ENCODE measurements around the gene WDR45B.

The WDR45B gene

DNA sequence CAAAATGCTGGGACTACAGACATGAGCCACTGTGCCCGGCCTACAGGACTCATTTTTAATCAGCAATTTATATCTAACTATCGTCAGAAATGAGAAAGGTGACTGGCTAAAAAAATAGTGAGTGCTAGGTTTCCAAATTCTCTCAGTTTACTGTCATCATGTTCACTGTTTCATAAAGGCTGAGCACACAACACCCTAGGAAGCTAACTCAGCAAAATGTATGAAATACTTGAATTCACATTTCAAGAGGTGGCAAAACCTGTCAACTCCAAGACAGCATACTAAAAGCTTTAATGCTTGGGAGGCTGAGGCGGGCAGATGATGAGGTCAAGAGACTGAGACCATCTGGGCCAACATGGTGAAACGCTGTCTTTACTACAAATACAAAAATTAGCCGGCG lies 16.7 kb downstream of the WDR45B start:
- no peak for DNase-seq (ENCODE audit: low read depth in 3 of 3, low spot score in 1 of 3)

DNA sequence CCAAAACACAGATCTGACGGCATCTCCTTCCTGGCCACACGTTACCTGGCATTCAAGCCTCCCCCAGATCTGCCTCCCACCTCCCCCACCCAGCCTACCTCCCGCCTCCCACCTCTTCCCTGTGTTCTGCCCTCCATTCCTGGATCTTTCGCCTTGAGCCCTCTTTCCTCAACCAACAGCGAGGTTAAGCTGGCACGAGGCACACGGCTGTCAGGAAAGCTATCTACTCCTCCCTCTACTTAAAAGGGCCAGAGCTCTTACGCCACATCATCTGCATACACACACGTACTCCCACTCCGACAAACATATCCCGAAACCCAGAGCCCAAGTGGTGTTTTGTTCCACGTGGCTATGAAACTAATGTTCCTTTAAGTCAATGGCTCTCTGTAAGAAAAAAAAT lies 18.0 kb downstream of the WDR45B start:
- no peak for DNase-seq (ENCODE audit: low read depth in 3 of 3, low spot score in 1 of 3)

DNA sequence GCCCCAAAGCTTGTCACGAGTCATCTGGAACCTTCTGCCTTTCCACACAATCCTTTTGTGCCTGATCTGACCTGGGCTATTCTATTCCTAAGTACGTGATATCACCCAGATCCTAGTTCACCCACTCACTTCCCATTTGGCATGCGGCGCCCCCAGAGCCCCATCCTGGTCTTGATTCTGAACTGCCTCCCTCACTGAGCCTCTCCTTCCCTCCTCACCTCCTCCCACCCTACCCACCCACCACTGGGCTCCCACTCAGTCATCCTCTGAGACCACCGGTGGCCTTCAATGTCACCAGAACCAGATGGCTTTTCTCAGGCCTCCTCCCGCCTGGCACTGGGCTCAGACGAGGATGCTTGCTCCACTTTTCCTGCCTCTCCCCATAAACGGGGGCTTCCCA lies 18.5 kb downstream of the WDR45B start:
- DNase-seq (ENCODE audit: low read depth in 3 of 3, low spot score in 1 of 3), result no peak

DNA sequence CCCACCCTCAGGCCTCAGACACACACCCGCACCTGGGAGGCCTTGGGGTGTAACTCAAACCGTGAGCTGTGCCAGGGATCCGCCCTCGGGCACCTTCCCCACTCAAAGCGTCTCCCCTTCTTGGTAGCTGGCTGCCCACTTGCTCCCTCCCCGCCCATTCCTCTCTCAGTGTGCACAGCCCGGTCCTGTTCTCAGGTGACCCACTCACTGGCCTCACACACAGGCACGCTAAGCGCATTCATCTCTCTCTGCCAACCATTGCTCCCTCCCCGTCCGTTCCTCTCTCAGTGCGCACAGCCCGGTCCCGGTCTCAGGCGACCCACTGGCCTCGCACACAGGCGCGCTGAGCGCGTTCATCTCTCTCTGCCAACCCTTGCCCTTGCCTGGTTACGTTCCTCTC lies 20.8 kb downstream of the WDR45B start:
- no peak for DNase-seq (ENCODE audit: low read depth in 3 of 3, low spot score in 1 of 3)

DNA sequence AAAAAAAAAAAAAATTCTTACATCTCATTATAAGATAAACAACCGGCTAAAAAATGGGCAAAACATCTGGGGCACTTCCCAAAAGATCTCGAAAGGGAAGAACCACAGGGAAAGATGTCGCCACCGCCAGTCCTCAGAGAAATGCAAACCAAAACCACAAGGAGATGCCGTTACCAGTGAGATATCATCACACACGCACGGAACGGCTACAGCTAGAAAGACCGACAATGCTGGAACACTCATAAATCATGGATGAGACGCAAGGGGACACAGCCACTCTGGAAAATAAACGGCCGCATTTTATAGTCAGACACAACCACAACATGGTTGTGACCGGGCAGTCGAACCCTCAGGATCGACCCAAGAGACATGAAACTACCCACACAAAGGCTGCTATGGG lies 24.5 kb downstream of the WDR45B start:
- no peak for DNase-seq (ENCODE audit: low read depth in 3 of 3, low spot score in 1 of 3)

DNA sequence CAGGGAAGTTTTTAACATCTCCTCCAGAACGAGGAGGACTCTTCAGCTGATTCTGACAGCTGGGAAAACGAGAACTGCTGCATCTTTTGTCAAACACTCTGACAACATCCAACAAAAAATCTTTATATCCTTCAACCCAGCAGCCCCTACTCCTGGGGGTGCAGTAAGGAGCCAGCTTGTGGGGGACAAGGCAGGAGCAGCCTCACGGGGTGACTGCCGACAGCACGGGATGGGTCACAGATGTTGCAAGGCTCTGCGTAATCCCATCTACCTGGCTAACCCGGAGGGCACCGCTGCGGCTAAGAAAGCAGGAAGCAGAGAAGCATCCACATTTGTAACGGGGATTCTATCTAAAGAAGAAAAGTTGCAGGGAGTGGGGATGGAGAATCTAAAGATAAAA lies 28.6 kb downstream of the WDR45B start:
- no peak for DNase-seq (ENCODE audit: low read depth in 3 of 3, low spot score in 1 of 3)

DNA sequence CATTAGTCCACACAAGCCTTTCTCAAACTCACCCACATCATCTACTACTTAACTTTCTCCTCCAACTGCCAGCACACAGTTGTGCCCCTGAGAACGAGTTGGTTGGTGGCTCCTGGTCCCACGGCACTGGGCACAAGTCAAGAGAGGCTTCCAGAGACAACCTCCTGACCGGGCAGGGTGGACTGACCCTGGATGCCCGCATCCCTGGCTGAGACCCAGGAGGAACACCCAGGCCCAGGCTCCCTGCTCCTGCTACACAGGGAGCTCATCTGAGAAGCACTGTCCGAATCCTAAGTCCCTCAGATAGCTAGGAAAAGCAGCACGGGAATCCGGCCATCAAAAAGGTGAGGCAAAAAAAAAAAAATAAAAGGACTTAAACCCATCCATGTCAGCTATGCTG lies 29.0 kb downstream of the WDR45B start:
- DNase-seq (ENCODE audit: low read depth in 3 of 3, low spot score in 1 of 3), result no peak

DNA sequence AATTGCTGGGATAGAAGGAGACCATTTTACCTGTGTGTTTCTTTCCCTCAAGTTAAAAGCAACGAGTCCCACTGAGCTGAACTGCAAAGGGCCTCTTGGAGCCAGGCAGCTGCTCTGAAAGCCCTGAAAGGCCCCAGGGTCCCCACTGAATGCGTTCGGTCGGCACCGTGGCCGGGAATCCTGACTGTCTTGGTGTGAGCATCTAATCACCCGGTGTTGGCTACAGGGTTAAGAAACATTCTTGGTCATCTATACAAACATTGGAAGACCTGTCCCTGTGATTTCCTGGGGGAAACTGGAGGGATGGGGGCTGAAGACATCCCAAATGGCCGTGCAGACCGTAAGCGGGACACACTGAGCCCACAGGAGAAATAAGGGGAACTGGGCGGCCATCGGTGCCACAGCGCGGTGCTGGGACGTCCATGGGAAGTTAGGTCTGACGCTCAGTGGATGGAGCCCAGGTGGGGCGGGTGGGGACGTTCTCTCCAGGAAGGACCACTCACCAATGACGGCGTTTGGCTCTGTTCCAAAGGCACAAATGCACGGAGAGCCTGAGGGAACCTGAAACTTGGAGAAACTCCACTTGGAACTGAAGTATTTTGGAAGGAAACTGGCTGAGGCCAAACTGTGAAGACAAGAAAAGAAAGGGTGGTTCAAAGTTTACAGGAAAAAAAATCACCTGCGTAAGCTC lies 32.1 kb downstream of the WDR45B start:
- DNase-seq (ENCODE audit: low read depth in 3 of 3, low spot score in 1 of 3), result no peak

DNA sequence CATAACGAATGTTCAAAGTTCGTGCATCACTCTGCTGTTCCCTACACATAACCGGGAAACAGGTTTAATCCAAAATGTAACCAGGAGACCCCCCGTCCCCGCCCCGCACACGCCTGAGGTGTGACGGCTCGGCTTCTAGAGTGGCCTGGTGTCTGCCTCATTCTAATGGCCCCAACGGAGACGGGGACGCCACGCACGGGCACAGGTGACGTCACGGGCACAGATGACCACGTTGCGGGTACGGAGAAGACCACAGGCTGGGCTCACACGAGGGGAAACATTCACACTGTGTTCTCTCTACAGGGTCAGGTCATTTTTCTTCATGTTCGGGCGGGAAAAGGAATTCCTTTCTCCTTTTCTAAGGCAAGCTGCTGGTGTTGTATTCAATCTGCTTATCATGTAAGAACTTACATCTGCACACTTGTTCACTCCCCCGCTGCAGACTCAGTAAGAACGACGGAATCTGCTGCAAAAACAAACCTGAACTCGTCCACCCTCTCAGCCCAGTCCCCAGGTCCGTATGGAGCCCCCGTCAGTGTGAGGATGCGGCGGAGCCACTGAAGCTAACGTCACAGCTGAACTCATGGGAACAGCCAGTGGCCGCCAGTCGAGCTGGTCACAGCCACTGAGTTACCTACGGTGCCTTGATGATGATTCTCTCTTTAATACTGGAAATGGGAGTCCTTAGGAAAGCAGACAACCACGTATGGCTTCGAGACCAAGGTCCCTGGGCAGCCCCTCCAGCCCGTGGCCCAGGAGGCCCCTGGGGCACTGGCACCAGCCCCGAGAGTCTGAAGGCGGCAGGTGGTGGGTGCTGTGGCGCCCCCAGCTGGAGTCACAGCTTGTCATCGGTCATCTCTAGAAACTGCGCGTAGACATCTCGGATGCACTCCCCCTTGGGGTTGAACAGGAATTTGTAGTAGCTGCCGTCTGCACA lies 32.9 kb downstream of the WDR45B start:
- no peak for DNase-seq (ENCODE audit: low read depth in 3 of 3, low spot score in 1 of 3)

DNA sequence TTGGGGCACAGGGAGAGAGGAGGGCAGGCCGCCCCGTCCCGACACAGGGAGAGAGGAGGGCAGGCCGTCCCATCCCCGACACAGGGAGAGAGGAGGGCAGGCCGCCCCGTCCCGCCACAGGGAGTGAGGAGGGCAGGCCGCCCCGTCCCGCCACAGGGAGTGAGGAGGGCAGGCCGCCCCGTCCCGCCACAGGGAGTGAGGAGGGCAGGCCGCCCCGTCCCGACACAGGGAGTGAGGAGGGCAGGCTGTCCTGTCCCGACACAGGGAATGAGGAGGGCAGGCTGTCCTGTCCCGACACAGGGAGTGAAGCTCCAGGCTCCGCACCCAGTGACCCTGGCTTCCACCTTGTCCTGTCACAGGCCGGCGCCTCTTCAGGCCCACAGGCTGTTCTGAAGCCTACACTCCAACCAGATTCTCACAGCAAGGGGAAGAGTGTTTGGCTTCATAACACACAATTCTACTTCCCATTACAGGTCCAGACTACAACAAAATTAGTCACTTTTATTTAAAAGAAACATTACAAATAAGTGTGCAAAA lies 34.1 kb downstream of the WDR45B start:
- DNase-seq (ENCODE audit: low read depth in 3 of 3, low spot score in 1 of 3), result no peak

DNA sequence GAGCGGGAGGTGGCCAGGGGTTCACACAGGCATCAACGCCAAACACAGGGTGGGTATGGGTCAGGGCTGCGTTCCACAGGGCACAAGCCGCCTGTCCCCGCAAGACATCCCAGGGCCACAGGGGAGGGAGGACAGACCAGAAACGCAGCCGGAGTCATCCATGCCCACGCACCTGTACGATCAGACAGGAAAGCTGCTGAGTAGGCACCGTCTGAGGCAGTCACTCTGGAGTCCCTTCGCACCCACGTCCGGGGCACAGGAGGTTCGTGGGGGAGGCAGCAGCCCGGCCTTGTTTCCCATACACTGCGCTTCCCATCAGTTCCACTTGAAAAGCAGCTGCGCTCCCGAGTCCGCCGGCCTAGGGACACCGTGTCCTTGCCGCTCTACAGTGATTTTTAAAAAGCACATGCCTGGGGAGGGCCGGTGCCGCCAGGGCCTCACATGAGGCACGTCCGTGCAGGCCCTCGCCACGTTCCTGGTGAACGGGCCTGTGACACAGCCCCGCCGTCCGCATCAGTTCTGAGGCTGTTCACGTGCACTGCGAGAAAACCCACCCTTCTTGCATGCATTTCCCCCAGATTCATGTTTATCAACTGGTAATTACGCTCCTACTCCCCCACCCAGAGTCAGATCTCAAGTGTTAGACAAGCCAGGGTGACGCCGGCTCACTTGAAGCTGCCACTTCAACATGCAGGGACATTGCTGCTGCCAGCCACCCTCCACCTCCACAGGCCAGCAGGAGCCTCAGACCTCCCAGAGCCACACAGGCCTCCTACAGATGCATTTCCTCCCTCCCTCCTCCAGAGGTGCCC lies 34.8 kb downstream of the WDR45B start:
- no peak for DNase-seq (ENCODE audit: low read depth in 3 of 3, low spot score in 1 of 3)

DNA sequence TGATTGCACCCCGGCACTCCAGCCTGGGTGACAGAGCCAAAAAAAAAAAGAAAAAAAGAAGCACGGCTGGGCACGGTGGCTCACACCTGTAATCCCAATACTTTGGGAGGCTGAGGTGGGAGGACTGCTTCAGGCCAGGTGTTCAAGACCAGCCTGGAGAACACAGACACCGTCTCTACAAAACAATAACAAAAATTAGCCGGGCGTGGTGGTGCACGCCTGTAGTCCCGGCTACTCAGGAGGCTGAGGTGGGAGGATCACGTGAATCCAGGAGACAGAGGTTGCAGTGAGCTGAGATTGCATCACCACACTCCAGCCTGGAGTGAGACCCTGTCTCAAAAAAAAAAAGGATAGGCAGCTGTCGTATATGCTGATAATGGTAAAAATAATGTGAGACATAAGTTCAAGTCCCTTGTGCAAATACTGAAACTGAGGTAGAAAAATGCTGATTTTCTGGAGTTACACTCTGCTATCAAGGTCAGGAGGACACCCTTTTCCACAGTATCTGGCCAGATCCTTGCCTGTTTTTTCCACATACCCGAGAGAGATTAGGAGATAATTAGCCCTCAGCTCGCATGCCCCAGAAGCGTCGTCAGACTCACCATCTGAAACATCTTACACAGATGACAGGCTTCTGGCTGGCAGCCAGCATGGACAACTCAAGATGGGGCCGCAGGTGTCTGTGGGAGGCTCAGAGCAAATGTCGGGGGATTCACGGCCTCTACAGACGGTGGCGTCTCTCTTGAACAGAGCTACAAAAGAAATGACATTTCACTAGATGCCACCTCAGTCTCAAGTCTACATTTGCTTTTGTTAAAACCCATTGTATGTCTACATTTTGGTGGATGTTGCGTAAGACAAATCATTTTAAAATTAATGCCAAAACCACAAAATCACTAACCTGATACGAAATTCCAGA lies 36.8 kb downstream of the WDR45B start:
- no peak for DNase-seq (ENCODE audit: low read depth in 3 of 3, low spot score in 1 of 3)

DNA sequence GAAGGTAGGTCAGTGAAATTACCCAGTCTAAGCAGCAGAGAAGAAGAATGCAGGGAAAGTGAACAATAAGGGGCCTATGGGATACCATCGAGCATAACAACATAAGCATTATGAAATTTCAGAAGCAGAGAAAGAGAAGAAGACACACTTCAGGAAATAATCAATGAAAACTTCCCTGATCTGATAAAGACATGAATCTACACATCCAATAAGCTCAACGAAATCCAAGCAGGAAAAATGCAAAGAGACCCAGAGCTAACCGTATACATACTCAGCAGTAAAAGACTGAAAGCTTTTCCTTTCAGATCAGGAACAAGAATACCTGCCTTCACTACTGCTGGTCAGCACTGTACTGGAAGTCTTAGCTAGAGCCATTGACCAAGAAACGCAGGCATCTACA lies 38.6 kb downstream of the WDR45B start:
- no peak for DNase-seq (ENCODE audit: low read depth in 3 of 3, low spot score in 1 of 3)

DNA sequence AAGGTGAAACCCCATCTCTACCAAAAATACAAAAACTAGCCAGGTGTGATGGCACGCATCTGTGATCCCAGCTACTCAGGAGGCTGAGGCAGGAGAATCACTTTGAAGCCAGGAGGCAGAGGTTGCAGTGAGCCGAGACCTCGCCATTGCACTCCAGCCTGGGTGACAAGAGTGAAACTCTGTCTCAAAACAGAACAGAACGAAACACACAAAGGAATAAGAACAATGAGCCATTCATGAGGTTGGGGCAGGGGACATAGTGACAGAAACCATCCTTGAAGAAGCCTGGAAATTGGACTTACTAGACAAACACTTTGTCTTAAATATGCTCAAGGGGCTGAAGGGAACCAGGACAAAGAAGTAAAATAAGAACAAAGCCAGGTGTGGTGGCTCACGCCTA lies 39.4 kb downstream of the WDR45B start:
- no peak for DNase-seq (ENCODE audit: low read depth in 3 of 3, low spot score in 1 of 3)

DNA sequence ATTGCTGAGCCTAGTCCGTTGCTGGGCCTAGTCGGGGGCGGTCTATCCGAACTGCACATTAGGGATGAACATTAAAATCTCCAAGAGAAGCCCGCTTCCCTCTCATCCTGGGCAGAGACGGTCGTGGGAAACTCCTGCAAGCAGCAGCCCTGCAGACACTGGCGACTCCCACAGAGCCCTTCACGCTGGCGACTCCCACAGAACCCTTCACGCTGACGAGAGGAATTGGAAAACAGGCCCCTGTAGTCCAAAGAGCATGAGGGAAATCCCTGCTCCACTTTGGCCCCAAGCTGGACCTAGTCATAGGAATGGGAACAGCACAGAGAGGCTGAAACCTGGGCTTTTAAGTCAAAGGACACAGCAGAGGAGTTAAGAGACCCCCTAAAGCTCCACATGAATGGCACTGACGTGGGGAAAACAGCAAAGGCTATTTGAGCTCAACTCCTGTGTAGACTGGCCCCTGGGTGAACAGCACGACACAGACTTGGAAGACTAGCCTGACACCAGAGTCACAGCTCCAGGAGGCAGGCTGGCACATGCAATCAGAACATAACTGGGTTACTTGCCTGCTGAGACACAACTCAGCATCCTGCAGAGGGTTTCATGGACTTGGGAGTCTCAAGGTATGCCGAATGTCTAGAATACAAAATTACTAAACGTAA lies 42.2 kb downstream of the WDR45B start:
- no peak for DNase-seq (ENCODE audit: low read depth in 3 of 3, low spot score in 1 of 3)

DNA sequence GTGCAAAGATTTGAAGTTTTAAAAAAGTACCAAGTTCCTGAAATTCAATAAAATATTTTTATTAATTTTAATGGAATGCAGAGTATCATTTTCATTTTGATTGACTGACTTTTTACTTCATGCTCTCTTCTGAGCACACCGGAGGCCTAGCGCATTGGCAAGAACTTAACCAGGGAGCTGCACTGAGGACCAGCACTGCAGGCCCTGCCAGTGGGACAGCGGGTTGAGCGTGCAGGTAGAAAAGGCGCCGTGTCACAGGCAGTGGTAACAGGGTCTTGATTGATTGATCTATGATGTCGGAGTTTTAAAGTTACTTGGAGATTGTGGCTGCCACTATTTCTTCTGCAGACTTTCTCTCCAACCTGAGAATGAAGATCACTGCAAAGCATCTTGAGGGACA lies 43.7 kb downstream of the WDR45B start:
- DNase-seq (ENCODE audit: low read depth in 3 of 3, low spot score in 1 of 3), result no peak

DNA sequence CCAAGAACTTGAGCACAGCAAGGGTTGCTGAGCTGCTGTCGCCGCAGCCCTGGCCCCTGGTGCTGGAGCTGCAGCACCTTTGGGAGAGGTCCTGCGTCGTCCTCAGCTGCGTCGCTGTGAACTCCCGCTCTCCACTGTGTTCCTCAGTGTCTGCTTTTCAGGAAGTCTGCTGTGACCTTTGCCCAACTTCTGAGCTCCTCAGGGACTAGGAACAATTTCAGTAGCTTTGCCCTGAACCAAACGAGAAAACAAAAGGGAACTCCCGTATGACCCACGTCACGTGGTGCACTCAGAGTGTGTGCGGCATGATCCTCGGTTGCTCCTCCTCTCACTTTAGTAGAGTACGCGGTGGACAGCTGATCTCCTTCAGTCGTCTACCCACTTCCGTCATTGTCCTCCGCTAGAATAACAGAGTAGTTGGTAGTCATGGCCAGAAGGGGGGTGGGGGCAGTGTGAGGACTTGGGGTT lies 44.2 kb downstream of the WDR45B start:
- DNase-seq (ENCODE audit: low read depth in 3 of 3, low spot score in 1 of 3), result no peak

DNA sequence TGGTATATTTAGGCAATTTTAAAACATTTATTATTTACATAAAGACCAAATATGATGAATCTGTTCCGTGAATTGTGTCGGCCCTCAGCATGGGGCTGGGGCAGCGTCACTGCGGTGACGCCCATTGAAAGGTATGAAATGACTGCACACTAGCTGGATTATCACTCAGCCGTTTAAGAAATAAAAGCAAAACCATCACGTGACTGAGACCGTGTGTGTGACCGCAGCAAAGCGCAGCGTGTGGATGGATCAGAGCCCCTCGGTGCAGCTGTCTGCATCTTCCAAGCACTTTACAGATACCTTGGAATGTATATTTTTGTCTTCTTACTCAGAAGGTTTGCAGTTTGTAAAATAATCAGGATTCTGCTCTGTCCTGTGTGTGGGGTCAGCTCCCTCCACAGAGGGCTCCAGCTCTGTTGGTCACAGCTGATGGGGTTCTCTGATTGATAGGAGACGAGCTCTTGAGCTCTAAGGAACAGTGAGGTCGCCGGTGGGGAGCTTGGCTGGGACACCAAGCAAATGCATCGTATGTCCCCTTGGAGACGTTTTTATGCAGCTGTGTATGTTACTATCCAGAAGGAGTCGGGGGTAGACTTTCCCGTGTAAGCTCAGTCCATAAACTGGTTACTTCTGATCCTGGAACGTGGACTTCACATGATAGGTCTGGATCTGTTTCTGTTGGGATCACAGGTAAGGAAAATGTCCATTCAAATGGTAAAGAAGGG lies 45.1 kb downstream of the WDR45B start:
- no peak for DNase-seq (ENCODE audit: low read depth in 3 of 3, low spot score in 1 of 3)

DNA sequence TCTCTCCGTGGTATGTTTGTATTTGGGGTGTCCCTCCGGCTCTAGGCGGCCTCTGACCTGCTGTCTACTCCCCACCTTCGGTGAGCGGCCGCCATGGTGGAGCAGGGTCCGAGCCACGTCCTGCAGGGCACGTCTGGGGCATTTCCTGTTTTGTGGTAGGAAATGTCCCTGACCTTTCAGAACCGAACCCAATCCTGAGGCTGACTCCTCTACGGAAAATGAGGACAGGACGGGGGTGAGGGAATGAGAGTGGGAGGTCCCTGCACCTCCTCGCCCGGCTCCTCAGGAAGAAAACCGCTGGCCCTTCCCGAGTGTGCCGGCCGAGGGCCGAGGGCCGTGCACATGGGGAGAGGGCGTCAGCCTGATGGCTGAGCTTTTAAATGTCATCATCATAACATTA lies 45.8 kb downstream of the WDR45B start:
- DNase-seq (ENCODE audit: low read depth in 3 of 3, low spot score in 1 of 3), result no peak

All from stimulated activated CD4-positive, alpha-beta T cell treated with anti-CD3 and anti-CD28 coated beads, TNF-alpha, amount 100 ng/mL, for 1 hour (primary cell).